ENCODE data around the gene CARD11. TPM values are rescaled to one million over a fixed set of nuclear protein-coding genes. Genes with fewer than 3 reads are reported as not detected.

The CARD11 gene
- 1.8 TPM for total RNA-seq

DNA sequence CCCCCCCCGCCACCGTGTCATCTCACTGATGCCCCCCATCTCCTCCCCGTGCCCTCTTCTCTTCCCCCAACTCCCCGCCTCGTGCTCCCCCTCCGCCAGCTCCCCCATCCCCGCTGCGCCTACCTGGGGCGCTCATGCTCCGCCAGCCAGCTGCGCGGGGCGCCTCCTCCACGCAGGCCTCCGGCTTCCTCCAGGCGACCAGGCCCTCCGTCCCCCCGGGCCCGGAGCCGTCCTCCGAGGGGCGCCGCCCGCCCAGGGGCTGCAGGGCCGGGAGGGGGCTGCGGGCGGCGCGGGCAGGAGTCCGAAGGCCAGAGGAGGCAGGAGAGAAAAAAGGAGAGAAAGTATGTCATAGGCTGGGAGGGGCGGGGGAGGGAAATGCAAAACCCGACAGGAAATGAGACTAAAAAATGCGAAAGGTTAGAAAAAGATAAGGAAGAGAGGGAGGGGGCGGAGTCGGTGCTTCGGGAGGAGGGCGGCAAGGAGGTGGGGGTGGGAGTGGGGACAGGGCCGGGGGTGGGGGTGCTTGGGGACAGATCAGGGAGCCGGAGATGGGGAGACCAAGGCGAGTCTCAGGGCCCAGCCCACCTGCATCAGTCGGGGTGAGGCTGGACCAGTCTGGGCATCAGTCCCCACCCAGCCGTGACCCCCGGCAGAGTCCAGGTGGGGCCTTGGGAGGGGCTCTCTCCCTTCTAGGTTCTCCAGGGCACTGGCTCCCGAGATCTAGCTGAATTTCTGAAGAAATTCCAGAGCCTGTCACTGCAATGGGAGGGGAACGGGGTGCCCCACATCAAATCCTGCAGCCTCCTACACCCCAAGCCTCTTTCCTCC is at the start of gene CARD11:
Gene CARD11 (minus strand): TSS at position 324 of the 828 bp plus-strand sequence. CDS start 85,361 bp downstream, outside the sequence.

Other genes with a start within 250 kb of the CARD11 start
- gene GNA12, start 199.6 kb downstream of the CARD11 start, total RNA-seq = 27.9 TPM